ENCODE results near the gene CCL22.

DNA sequence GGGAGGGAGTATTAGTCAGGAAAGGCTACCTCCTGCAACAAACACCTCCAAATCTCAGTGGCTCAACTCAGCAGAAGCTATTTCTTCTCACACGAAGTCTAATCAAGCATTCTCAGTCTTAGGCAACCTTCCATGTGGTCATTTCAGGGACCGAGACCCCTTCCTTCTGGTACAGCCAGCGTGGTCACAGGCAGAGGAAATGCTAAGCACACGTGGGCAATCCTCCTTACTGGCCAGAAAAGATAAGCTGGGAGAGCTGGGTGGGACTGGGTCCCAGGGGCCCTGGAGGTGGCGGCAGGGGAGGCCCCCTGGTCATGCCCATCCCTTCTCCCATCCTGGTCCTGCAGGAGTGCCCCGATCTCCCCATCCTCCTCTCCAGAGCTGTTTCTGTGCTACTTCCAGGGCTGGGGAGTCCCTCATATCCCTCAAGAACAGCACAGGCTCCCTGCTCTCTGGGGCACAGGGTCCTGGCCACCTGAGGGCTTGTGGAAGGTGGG lies 8.0 kb downstream of the CCL22 start:
- no peak for TF ChIP-seq CTCF (conservative IDR thresholded peaks at IDR 0.05; ENCODE audit: low read depth in 2 of 2)
- no peak for TF ChIP-seq STAT1 (IDR thresholded peaks at IDR 0.05; ENCODE audit: unreplicated experiment)
- TF ChIP-seq EZH2 (IDR thresholded peaks at IDR 0.05; ENCODE audit: low read depth, unreplicated experiment), result no peak
- TF ChIP-seq REST (IDR thresholded peaks at IDR 0.05; ENCODE audit: unreplicated experiment), result no peak
- no peak for TF ChIP-seq POLR2AphosphoS5 (IDR thresholded peaks at IDR 0.05; ENCODE audit: low read depth)
- no peak for TF ChIP-seq EZH2phosphoT487 (IDR thresholded peaks at IDR 0.05; ENCODE audit: unreplicated experiment)
- TF ChIP-seq CREB1 (CRISPR knock-in tag; IDR thresholded peaks at IDR 0.05; ENCODE audit: low read depth), result no peak

All from GM23338 (cell line).